SK-N-SH (cell line): ENCODE data around the gene ZSCAN10. TPM values are rescaled to one million over a fixed set of nuclear protein-coding genes. Genes with fewer than 3 reads are reported as not detected.
"Not testable (repeated sequence)": the region's sequence is repeated elsewhere in the genome, so short reads cannot be mapped to it uniquely, and the experiment has no call there.

ENCODE experiments used
- CTCF ChIA-PET: fragments of 300-600, 350-600 bp; formaldehyde crosslinking; extraction: SDS; loops from one replicate; lab custom pipeline; 2021; lab: Yijun Ruan, JAX
- POLR2A ChIA-PET: fragments of 350-600 bp; sonication (Branson Sonifier 250); formaldehyde crosslinking; extraction: SDS; loops from one replicate; lab custom pipeline; 2020; ENCODE audit warnings: antibody characterized with exemption, inconsistent platforms; lab: Yijun Ruan, JAX
- DNase-seq: peaks from one replicate; pipeline ENCODE4 v3.0.0; 2012
- H2AFZ ChIP-seq: fragments of 200-600 bp; sonication (generic); 2 replicates; pipeline ENCODE4 v1.8.1; 2016; ENCODE audit warnings: antibody characterized with exemption, mild to moderate bottlenecking, low read depth
- H3F3A ChIP-seq: fragments of 200-600 bp; sonication (generic); replicated peaks from 2 replicates; pipeline ENCODE3; 2016; ENCODE audit warnings: antibody characterized with exemption, mild to moderate bottlenecking; ENCODE audit not compliant: insufficient read depth
- H3K27ac ChIP-seq, 2 experiments: fragments of 200-500 bp in 1 of 2; fragments of 200-600 bp in 1 of 2; sonication (Bioruptor generic) in 1 of 2; sonication (generic), shearing (Covaris generic) in 1 of 2; 2 replicates each; pipeline versions ENCODE4 v1.5.1 to v1.6.1; 2014 to 2016; ENCODE audit warnings: low read depth in 2 of 2, inconsistent platforms in 1 of 2, low read length in 1 of 2, mild to moderate bottlenecking in 1 of 2, mixed read lengths in 1 of 2
- H3K27me3 ChIP-seq: fragments of 200-600 bp; sonication (generic), shearing (Covaris generic); 2 replicates; pipeline ENCODE4 v1.6.1; 2016; ENCODE audit warnings: mixed run types; ENCODE audit not compliant: insufficient read depth
- H3K36me3 ChIP-seq, 2 experiments: fragments of 200-500 bp in 1 of 2; fragments of 200-600 bp in 1 of 2; sonication (Bioruptor generic) in 1 of 2; sonication (generic) in 1 of 2; replicated peaks in 1 of 2; 2 replicates each; pipeline versions ENCODE3 to v1.5.1; 2014 to 2016; ENCODE audit warnings: low read length in 1 of 2, mild to moderate bottlenecking in 1 of 2; ENCODE audit not compliant: insufficient read depth in 2 of 2, control insufficient read depth in 1 of 2
- H3K4me1 ChIP-seq, 2 experiments: fragments of 200-500 bp in 1 of 2; fragments of 200-600 bp in 1 of 2; sonication (Bioruptor generic) in 1 of 2; sonication (generic), shearing (Covaris generic) in 1 of 2; 2 replicates each; pipeline versions ENCODE4 v1.5.1 to v1.6.1; 2014 to 2016; ENCODE audit warnings: low read depth in 1 of 2, low read length in 1 of 2, mixed run types in 1 of 2; ENCODE audit not compliant: insufficient read depth in 2 of 2, control insufficient read depth in 1 of 2
- H3K4me2 ChIP-seq: fragments of 200-600 bp; sonication (generic), shearing (Covaris generic); 2 replicates; pipeline ENCODE4 v1.6.1; 2017; ENCODE audit warnings: mixed run types
- H3K4me3 ChIP-seq, 2 experiments: fragments of 200-500 bp in 1 of 2; fragments of 200-600 bp in 1 of 2; sonication (Bioruptor generic) in 1 of 2; sonication (generic), shearing (Covaris generic) in 1 of 2; 2 replicates each; pipeline versions ENCODE4 v1.5.1 to v1.8.1; 2014 to 2016; ENCODE audit warnings: low read depth in 2 of 2, inconsistent platforms in 1 of 2, low read length in 1 of 2, mild to moderate bottlenecking in 1 of 2, mixed read lengths in 1 of 2, moderate library complexity in 1 of 2
- H3K79me2 ChIP-seq: fragments of 200-600 bp; sonication (generic); 2 replicates; pipeline ENCODE4 v1.8.1; 2017; ENCODE audit warnings: mild to moderate bottlenecking; ENCODE audit not compliant: insufficient read depth
- H3K9ac ChIP-seq: fragments of 200-600 bp; sonication (generic); 2 replicates; pipeline ENCODE4 v1.6.1; 2017; ENCODE audit warnings: mixed run types
- H3K9me2 ChIP-seq: fragments of 200-600 bp; sonication (generic); 2 replicates; pipeline ENCODE4 v1.6.1; 2017; ENCODE audit warnings: mixed run types
- H3K9me3 ChIP-seq: fragments of 200-600 bp; sonication (generic); 2 replicates; pipeline ENCODE4 v1.6.1; 2017; ENCODE audit warnings: mixed run types, mild to moderate bottlenecking, moderate library complexity
- H4K20me1 ChIP-seq: fragments of 200-600 bp; sonication (generic); 2 replicates; pipeline ENCODE4 v1.6.1; 2017; ENCODE audit warnings: mild to moderate bottlenecking, mixed run types; ENCODE audit not compliant: insufficient read depth
- CHD2 ChIP-seq: fragments of 150-350 bp; IDR thresholded peaks from 2 replicates; pipeline ENCODE4 v1.6.1; 2018; ENCODE audit warnings: low read length; ENCODE audit not compliant: partially characterized antibody
- CTCF ChIP-seq: fragments of 200-600 bp; sonication (generic); IDR thresholded peaks from 2 replicates; pipeline ENCODE4 v1.6.1; 2017; ENCODE audit warnings: antibody characterized with exemption, mild to moderate bottlenecking, moderate library complexity
- FOXJ3 ChIP-seq: sonication (generic); formaldehyde crosslinking; IDR thresholded peaks from 2 replicates; pipeline ENCODE4 v1.5.1; 2020; ENCODE audit warnings: mild to moderate bottlenecking, missing genetic modification reagents
- GATA2 ChIP-seq: sonication (generic); formaldehyde crosslinking; IDR thresholded peaks from 2 replicates; pipeline ENCODE4 v1.5.0; 2020; ENCODE audit warnings: mild to moderate bottlenecking, missing genetic modification reagents
- IRF3 ChIP-seq: fragments of 150-350 bp; IDR thresholded peaks from 2 replicates; pipeline ENCODE4 v1.6.1; 2016; ENCODE audit warnings: mild to moderate bottlenecking, low read depth, low read length
- NFIC ChIP-seq: IDR thresholded peaks from 2 replicates; pipeline ENCODE4 v1.4.0; 2012; ENCODE audit warnings: borderline replicate concordance
- RAD21 ChIP-seq: IDR thresholded peaks from 2 replicates; pipeline ENCODE4 v1.6.1; 2012; ENCODE audit warnings: mild to moderate bottlenecking, low read length
- RFX5 ChIP-seq: IDR thresholded peaks from 2 replicates; pipeline ENCODE4 v1.6.1; 2012; ENCODE audit warnings: mild to moderate bottlenecking, improper control_type of control experiment, low read length
- USF1 ChIP-seq: IDR thresholded peaks from 2 replicates; pipeline ENCODE4 v1.4.0; 2012; ENCODE audit warnings: low read depth, borderline replicate concordance
- USF2 ChIP-seq: fragments of 150-350 bp; IDR thresholded peaks from 2 replicates; pipeline ENCODE4 v1.6.1; 2017; ENCODE audit warnings: antibody characterized with exemption, low read length, low read depth, borderline replicate concordance
- WGBS: methylation state at CpG from one replicate; pipeline ENCODE4 v1.1.6; 2017; ENCODE audit warnings: low lambda C conversion rate; 5-methylcytosine and 5-hydroxymethylcytosine counted together
- polyA plus RNA-seq, 3 experiments: library from polyadenylated mRNA; depleted of rRNA; stranded (reverse); fragments of >200 nt; gene quantifications; 2 replicates each; pipeline ENCODE4 v1.2.3, GENCODE V29; 2012

ZSCAN10 gene
- polyA plus RNA-seq, 1 of the 3 experiments (the other 2 are of a cell fraction) = 0.05 TPM

- H3K4me1 ChIP-seq, H2AFZ ChIP-seq, POLR2A ChIA-PET, H3K4me3 ChIP-seq, H3K27ac ChIP-seq, H3K79me2 ChIP-seq, CTCF ChIA-PET, H3K36me3 ChIP-seq, H3K9me3 ChIP-seq, H3K4me2 ChIP-seq, DNase-seq, H4K20me1 ChIP-seq, H3F3A ChIP-seq, H3K9me2 ChIP-seq, H3K9ac ChIP-seq: not testable (repeated sequence)
- H3K27me3 ChIP-seq = peaks cover 20% of the 10 kb centered on the region; the same call in 1 of the 2 replicates
- 74% methylated on average over 11 of the region's 12 CpGs for WGBS
These were observed 46.3 kb downstream of the ZSCAN10 start for GRCh38 chr16:3052571-3053329.

- Histone ChIP-seq H3K27ac (no peak overlapping the region), H4K20me1 (no peaks in the 10 kb centered on the region), H3K36me3 (no peaks in the 10 kb centered on the region), H3K27me3 (peaks cover 32% of the 10 kb centered on the region), H3K4me2 (no peak overlapping the region), H3K9me3 (no peaks in the 10 kb centered on the region), H3K4me3 (no peak overlapping the region), H3K9me2 (no peaks in the 10 kb centered on the region), H2AFZ (no peak overlapping the region), H3K9ac (no peak overlapping the region), H3F3A (peaks cover 4% of the 10 kb centered on the region), H3K79me2 (no peaks in the 10 kb centered on the region), H3K4me1 (no peaks in the 10 kb centered on the region)
- CTCF ChIA-PET = interaction anchor here (0.7 to 5.8 kb wide), 5 partner anchors 8 to 124 kb away, joined by 3 to 57 read pairs (median 3); no protein-coding TSS in a partner anchor
- POLR2A ChIA-PET = interaction anchor here (0.5 to 0.8 kb wide), 2 partner anchors 27 to 42 kb away, joined by 3 read pairs; no protein-coding TSS in a partner anchor
- no peak for TF ChIP-seq FOXJ3 (CRISPR knock-in tag)
- no peak for TF ChIP-seq USF1
- TF ChIP-seq IRF3 = no peak
- TF ChIP-seq USF2 = no peak
- no peak for TF ChIP-seq CTCF
- TF ChIP-seq RFX5 = no peak
- no peak for TF ChIP-seq NFIC
- no peak for TF ChIP-seq GATA2 (CRISPR knock-in tag)
- no peak for TF ChIP-seq RAD21
- no peak for TF ChIP-seq CHD2
- 76% methylated on average over 9 of the region's 9 CpGs for WGBS
- no peak for DNase-seq
These were observed 47.6 kb downstream of the ZSCAN10 start for GRCh38 chr16:3051494-3051893.
